Measurements from ENCODE around the gene SLC23A2. TPM values are rescaled to one million over a fixed set of nuclear protein-coding genes. Genes with fewer than 3 reads are reported as not detected.

The SLC23A2 gene
- polyA plus RNA-seq, 1 donor from 2014 or later = 38.3 TPM

- Histone ChIP-seq H3K79me2 (replicated peaks; ENCODE audit: insufficient read depth, low read length) (no peaks in the 10 kb centered on the region), H3K9ac (ENCODE audit: low read length) (no peak overlapping the region), H3K9me2 (ENCODE audit: insufficient read depth, low read length) (no peaks in the 10 kb centered on the region), H3K9me3 (ENCODE audit: low read length) (no peaks in the 10 kb centered on the region), H3K27ac (ENCODE audit: low read length) (no peak overlapping the region), H3K4me3 (ENCODE audit: low read length) (no peak overlapping the region), H3K4me2 (ENCODE audit: low read length) (no peak overlapping the region), H2AFZ (ENCODE audit: low read depth, low read length) (no peak overlapping the region), H4K20me1 (ENCODE audit: insufficient read depth) (no peaks in the 10 kb centered on the region), H3K27me3 (ENCODE audit: insufficient read depth, low read depth, low read length) (no peaks in the 10 kb centered on the region), H3K36me3 (ENCODE audit: insufficient read depth, low read length) (no peaks in the 10 kb centered on the region), H3F3A (ENCODE audit: insufficient read depth, low read length, poor library complexity, severe bottlenecking) (no peaks in the 10 kb centered on the region)
- no peak for TF ChIP-seq TAF1 (IDR thresholded peaks at IDR 0.05; ENCODE audit: low read depth)
- no peak for TF ChIP-seq RAD21 (conservative IDR thresholded peaks at IDR 0.05)
- no peak for TF ChIP-seq EZH2 (IDR thresholded peaks at IDR 0.05; ENCODE audit: borderline replicate concordance, insufficient read depth, low read length, poor library complexity, severe bottlenecking)
- no peak for TF ChIP-seq REST (IDR thresholded peaks at IDR 0.05; ENCODE audit: borderline replicate concordance)
- TF ChIP-seq EP300 (conservative IDR thresholded peaks at IDR 0.05; ENCODE audit: poor library complexity, severe bottlenecking) = no peak
- TF ChIP-seq SMC3 (conservative IDR thresholded peaks at IDR 0.05; ENCODE audit: poor library complexity) = no peak
- no peak for TF ChIP-seq POLR2AphosphoS5 (IDR thresholded peaks at IDR 0.05)
- no peak for TF ChIP-seq MXI1 (conservative IDR thresholded peaks at IDR 0.05; ENCODE audit: poor library complexity, severe bottlenecking)
- TF ChIP-seq CTCF (IDR thresholded peaks at IDR 0.05; ENCODE audit: poor library complexity, severe bottlenecking) = no peak
These were observed 145.1 kb downstream of the SLC23A2 start for GRCh38 chr20:4856022-4856755.

GRCh38 chr20:4855555-4855954 lies 145.8 kb downstream of the SLC23A2 start:
- no peak overlapping the region for H3K9ac ChIP-seq (ENCODE audit: low read length)
- no peaks in the 10 kb centered on the region for H3K27me3 ChIP-seq (ENCODE audit: insufficient read depth, low read depth, low read length)
- no peak for TF ChIP-seq MXI1 (conservative IDR thresholded peaks at IDR 0.05; ENCODE audit: poor library complexity, severe bottlenecking)
- TF ChIP-seq POLR2AphosphoS5 (IDR thresholded peaks at IDR 0.05) = no peak
- TF ChIP-seq EP300 (conservative IDR thresholded peaks at IDR 0.05; ENCODE audit: poor library complexity, severe bottlenecking) = no peak
- TF ChIP-seq RAD21 (conservative IDR thresholded peaks at IDR 0.05) = no peak
- no peak for TF ChIP-seq TAF1 (IDR thresholded peaks at IDR 0.05; ENCODE audit: low read depth)
- no peak for TF ChIP-seq SMC3 (conservative IDR thresholded peaks at IDR 0.05; ENCODE audit: poor library complexity)
- TF ChIP-seq REST (IDR thresholded peaks at IDR 0.05; ENCODE audit: borderline replicate concordance) = no peak
- TF ChIP-seq CTCF (IDR thresholded peaks at IDR 0.05; ENCODE audit: poor library complexity, severe bottlenecking) = no peak
- no peak for TF ChIP-seq EZH2 (IDR thresholded peaks at IDR 0.05; ENCODE audit: borderline replicate concordance, insufficient read depth, low read length, poor library complexity, severe bottlenecking)
- no peak overlapping the region for H3K4me2 ChIP-seq (ENCODE audit: low read length)
- H3K36me3 ChIP-seq (ENCODE audit: insufficient read depth, low read length) = no peaks in the 10 kb centered on the region
- no peak overlapping the region for H3K4me3 ChIP-seq (ENCODE audit: low read length)
- H3K9me3 ChIP-seq (ENCODE audit: low read length) = no peaks in the 10 kb centered on the region
- no peaks in the 10 kb centered on the region for H4K20me1 ChIP-seq (ENCODE audit: insufficient read depth)
- H3K79me2 ChIP-seq (replicated peaks; ENCODE audit: insufficient read depth, low read length) = no peaks in the 10 kb centered on the region
- no peaks in the 10 kb centered on the region for H3F3A ChIP-seq (ENCODE audit: insufficient read depth, low read length, poor library complexity, severe bottlenecking)
- no peak overlapping the region for H3K27ac ChIP-seq (ENCODE audit: low read length)
- H2AFZ ChIP-seq (ENCODE audit: low read depth, low read length) = no peak overlapping the region
- H3K9me2 ChIP-seq (ENCODE audit: insufficient read depth, low read length) = no peaks in the 10 kb centered on the region

Data from neural cell (in vitro differentiated cells).